Thyroid gland (tissue), 4 donors: ENCODE measurements around the gene LYZL1. TPM values are rescaled to one million over a fixed set of nuclear protein-coding genes. Genes with fewer than 3 reads are reported as not detected.

Experiments used
- DNase-seq, 2 donors: peaks; one replicate each; pipeline ENCODE4 v3.0.0-alpha.2; 2019
- H3K27ac ChIP-seq, 3 donors: fragments of 200-600 bp; sonication (generic); 1 replicate in 2 of 3; 2 replicates in 1 of 3; pipeline ENCODE4 v1.5.1; 2016 to 2019; ENCODE audit warnings: mild to moderate bottlenecking in 1 of 3, moderate library complexity in 1 of 3
- H3K27me3 ChIP-seq: fragments of 200-600 bp; sonication (generic); one replicate; pipeline ENCODE4 v1.5.1; 2019
- H3K36me3 ChIP-seq, 2 donors: fragments of 200-600 bp; sonication (generic); one replicate each; pipeline ENCODE4 v1.5.1; 2016 to 2019
- H3K4me1 ChIP-seq, 2 donors: fragments of 200-600 bp; sonication (generic); one replicate each; pipeline ENCODE4 v1.5.1; 2017 to 2019
- H3K4me3 ChIP-seq, 3 donors: fragments of 200-600 bp; sonication (generic); replicated peaks in 1 of 3; 1 replicate in 2 of 3; 2 replicates in 1 of 3; pipeline ENCODE4 v1.5.1; 2016; ENCODE audit warnings: mild to moderate bottlenecking in 1 of 3
- H3K9me3 ChIP-seq: fragments of 200-600 bp; sonication (generic); one replicate; pipeline ENCODE4 v1.5.1; 2017
- CTCF ChIP-seq, 6 experiments: fragments of 200-600 bp in 3 of 6; fragments of 450-650 bp in 3 of 6; sonication (generic) in 3 of 6; IDR thresholded peaks; one replicate each; pipeline ENCODE4 v1.5.1; 2016 to 2019; ENCODE audit warnings: antibody characterized with exemption in 6 of 6, mild to moderate bottlenecking in 2 of 6, inconsistent platforms in 1 of 6, moderate library complexity in 1 of 6
- POLR2A ChIP-seq, 2 donors: fragments of 450-650 bp; IDR thresholded peaks; one replicate each; pipeline ENCODE4 v1.6.1; 2017; ENCODE audit warnings: antibody characterized with exemption in 2 of 2, mild to moderate bottlenecking in 2 of 2, moderate library complexity in 1 of 2
- WGBS, 2 donors: methylation state at CpG; one replicate each; pipeline ENCODE4 v1.1.5; 2017; 5-methylcytosine and 5-hydroxymethylcytosine counted together
- intact Hi-C: fragments of 100-400 bp; cut with DNase I; formaldehyde crosslinking; loops from one replicate; pipeline ENCODE4 v1.15.1; 2023
- total RNA-seq, 4 donors: library from RNA; depleted of rRNA; stranded (reverse); fragments of >200 nt; gene quantifications; one replicate each; pipeline ENCODE4 v1.2.3, GENCODE V29; 2016

LYZL1 gene
- total RNA-seq, 4 donors from 2014 or later = 0.81 TPM; not detected in 3

DNA sequence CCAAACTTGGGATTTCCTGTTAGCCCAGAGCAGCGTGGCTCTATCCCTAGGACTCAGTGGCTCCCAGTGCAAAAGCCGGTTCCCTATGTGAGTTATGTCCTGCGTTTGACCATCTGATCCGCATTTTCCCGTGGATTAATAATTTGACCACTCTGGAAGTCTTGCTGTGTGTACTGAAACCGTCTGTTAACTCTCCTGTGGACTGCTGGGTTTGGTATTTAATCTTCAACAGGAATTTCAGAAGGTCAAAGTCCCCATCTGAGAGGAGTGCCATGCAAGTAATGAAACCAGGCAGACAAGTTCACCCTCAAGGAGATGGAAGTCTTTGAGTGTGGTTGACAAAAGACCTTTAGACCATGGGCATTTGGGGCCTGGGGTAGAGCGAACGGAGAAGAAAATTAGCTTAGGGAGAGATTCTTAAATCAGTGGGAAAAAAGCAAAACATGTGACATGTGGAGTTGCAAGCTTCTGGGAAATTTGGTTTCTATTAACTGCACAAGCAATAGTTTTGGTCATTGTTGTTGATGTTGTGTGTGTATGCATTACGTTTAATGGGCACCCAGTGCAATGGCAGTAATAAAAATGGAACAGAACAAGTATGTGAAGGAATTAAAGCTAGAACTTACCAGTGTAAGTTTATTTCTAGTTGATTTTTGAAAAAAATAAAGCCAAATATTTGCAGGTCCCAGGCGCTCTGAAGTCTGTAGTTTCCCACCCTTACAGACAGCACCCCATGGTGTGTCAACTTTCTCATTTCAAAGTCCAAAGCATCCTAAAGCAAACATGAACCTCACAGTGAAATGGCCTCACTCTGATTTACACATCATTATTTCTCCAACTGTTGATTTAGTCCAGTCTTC is 38.2 kb downstream of the LYZL1 start:
- TF ChIP-seq CTCF (IDR thresholded peaks at IDR 0.05) (no peak), POLR2A (IDR thresholded peaks at IDR 0.05) (no peak)
- H3K36me3 ChIP-seq = no peaks in the 10 kb centered on the region
- no peaks in the 10 kb centered on the region for H3K27me3 ChIP-seq
- H3K9me3 ChIP-seq = no peaks in the 10 kb centered on the region
- H3K4me3 ChIP-seq = no peak overlapping the region
- 91 to 95% methylated on average over 10 of the region's 10 CpGs for WGBS, 2 donors
- no peak overlapping the region for H3K27ac ChIP-seq
- intact Hi-C loops = no loop called here
- DNase-seq = no peak
- H3K4me1 ChIP-seq = peaks cover 13 to 15% of the 10 kb centered on the region in 2 donors

DNA sequence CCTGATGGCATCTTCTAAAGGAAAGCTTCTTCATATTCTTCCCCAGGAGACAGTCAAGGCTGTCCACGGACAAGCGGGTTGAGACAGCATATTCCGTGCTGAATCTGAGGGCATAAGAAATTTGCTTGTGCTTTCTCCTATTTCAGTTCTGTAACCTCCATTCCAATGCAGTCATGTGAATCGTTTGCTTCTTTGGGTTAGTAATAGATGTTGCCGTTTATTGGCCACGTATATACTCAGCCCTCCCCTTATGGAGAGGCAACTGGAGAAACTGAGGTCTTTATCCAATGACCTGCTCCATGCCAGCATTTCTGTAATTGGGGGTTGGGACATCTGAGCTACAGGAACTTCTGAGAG is 38.9 kb downstream of the LYZL1 start:
- no peak overlapping the region for H3K4me3 ChIP-seq
- H3K9me3 ChIP-seq = no peaks in the 10 kb centered on the region
- H3K27me3 ChIP-seq = no peaks in the 10 kb centered on the region
- no peaks in the 10 kb centered on the region for H3K36me3 ChIP-seq
- TF ChIP-seq POLR2A (IDR thresholded peaks at IDR 0.05) = no peak
- no peak for TF ChIP-seq CTCF (IDR thresholded peaks at IDR 0.05)
- no peak for DNase-seq
- no peak overlapping the region for H3K27ac ChIP-seq
- peaks cover 19 to 20% of the 10 kb centered on the region in 2 donors for H3K4me1 ChIP-seq
- WGBS, 2 donors = 64 to 78% methylated on average over 6 of the region's 6 CpGs
- intact Hi-C loops = no loop called here

DNA sequence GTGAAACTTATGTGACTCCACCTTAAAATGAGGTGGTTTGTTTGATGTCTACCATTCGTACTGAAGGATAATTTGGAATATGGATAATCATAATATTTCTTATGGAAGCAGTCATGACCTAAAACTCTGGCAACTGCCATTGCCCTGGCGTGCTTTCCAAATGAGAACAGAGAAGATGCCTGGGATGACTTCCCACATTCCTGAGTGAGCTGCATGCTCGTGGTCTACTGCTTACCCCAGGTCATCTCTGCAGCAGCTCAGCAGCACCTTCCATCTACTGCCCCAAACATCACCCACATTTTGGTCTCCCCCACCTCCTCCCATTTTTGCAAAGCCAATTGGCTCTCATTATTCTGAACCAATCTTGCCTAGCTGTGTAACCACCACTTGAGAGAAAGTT is 40.1 kb downstream of the LYZL1 start:
- no peak for DNase-seq
- Histone ChIP-seq H3K9me3 (no peaks in the 10 kb centered on the region), H3K4me1 (peaks cover 11 to 14% of the 10 kb centered on the region in 2 donors), H3K27me3 (no peaks in the 10 kb centered on the region), H3K36me3 (no peaks in the 10 kb centered on the region), H3K4me3 (no peak overlapping the region), H3K27ac (no peak overlapping the region)
- TF ChIP-seq POLR2A (IDR thresholded peaks at IDR 0.05) (no peak), CTCF (IDR thresholded peaks at IDR 0.05) (no peak)
- intact Hi-C loops = no loop called here
- 41 to 59% methylated on average over 3 of the region's 3 CpGs for WGBS, 2 donors

GRCh38 chr10:29329420-29329819 is 40.5 kb downstream of the LYZL1 start:
- Histone ChIP-seq H3K27ac (no peak overlapping the region), H3K36me3 (no peaks in the 10 kb centered on the region), H3K4me3 (no peak overlapping the region), H3K4me1 (peaks cover 11 to 14% of the 10 kb centered on the region in 2 donors), H3K27me3 (no peaks in the 10 kb centered on the region), H3K9me3 (no peaks in the 10 kb centered on the region)
- DNase-seq = no peak
- TF ChIP-seq CTCF (IDR thresholded peaks at IDR 0.05) (no peak), POLR2A (IDR thresholded peaks at IDR 0.05) (no peak)
- WGBS, 2 donors = 54 to 58% methylated on average over 5 of the region's 5 CpGs
- intact Hi-C loops = no loop called here

- intact Hi-C loops = no loop called here
- TF ChIP-seq POLR2A (IDR thresholded peaks at IDR 0.05) = no peak
- no peak for TF ChIP-seq CTCF (IDR thresholded peaks at IDR 0.05)
- Histone ChIP-seq H3K27me3 (no peaks in the 10 kb centered on the region), H3K9me3 (no peaks in the 10 kb centered on the region), H3K4me1 (peaks cover 11 to 14% of the 10 kb centered on the region in 2 donors), H3K27ac (peak overlapping the region in 2 of 3 donors; percentile 33 to 36), H3K4me3 (no peak overlapping the region), H3K36me3 (no peaks in the 10 kb centered on the region)
- 32 to 35% methylated on average over 4 of the region's 4 CpGs for WGBS, 2 donors
- DNase-seq = peak; percentile 70 to 74
Measured at GRCh38 chr10:29332061-29332760, 43.3 kb downstream of the LYZL1 start.
